NOMO-1 (cell line): Measurements from ENCODE around the gene SDK2.

Experiments used
- DNase-seq, 2 experiments: peaks; one replicate each; lab custom pipeline; 2025; ENCODE audit not compliant: unreplicated experiment in 2 of 2; lab: John Stamatoyannopoulos, UW

SDK2 gene

DNA sequence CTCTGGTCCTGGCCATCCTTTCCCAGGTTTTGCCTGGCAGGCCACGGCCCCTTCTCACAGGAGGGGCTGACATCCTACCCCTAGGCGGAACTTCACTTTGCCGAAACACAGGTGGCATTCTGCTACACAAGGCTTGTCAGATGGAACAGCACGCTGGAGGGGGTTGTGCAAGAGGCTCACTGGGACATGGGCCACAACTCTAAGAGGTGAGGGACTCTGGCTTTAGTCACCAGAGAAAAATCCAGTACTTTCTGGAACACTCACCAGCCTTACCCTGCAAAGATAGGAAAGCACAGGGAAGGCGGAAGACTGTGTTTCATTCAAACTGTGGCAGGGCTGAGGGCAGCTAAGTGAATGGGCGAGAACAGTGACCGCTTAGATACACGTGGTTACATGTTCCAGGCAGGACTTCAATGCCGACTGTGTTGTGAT lies 350.7 kb downstream of the SDK2 start:
- DNase-seq, result no peak

DNA sequence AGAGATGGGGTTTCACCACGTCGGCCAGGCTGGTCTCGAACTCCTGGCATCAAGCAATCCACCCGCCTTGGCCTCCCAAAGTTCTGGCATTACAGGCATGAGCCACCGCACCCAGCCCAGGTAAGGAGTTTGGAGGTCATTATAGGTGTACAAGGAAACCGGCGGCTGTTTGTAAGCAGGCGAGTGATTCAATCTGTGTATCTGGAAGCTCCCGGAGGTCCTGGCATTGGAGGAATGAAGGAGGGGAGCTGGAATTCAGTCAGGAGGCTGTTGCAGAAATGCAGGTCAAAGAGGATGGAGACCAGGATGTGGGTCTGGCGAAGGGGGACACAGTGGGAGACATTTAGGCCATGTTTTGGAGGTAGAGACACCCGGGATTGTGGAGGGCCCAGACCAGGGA lies 351.2 kb downstream of the SDK2 start:
- no peak for DNase-seq

DNA sequence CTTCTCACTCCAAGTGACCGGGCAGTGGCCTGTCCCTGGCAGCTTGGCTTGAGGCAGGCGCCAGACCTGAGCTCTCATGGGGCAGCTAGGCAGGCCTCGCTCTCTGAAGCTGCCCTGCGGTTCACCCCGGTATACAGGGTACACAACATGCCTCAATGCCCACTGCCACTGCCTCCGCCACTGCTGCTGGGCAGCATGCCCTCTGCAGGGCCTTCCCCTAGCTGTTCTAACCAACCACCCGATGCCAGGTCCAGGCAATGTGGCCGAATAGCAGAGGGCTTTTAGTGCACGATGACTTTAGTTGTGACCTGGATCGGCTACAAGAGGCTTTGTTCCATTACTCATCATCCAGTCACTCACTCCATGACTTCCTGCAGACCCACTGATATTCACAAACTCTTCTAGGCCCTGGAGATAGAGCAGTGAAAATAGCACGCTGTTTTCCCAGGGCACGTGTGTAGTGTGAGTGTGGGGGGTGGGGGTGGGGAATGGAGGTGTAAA lies 352.2 kb downstream of the SDK2 start:
- no peak for DNase-seq

DNA sequence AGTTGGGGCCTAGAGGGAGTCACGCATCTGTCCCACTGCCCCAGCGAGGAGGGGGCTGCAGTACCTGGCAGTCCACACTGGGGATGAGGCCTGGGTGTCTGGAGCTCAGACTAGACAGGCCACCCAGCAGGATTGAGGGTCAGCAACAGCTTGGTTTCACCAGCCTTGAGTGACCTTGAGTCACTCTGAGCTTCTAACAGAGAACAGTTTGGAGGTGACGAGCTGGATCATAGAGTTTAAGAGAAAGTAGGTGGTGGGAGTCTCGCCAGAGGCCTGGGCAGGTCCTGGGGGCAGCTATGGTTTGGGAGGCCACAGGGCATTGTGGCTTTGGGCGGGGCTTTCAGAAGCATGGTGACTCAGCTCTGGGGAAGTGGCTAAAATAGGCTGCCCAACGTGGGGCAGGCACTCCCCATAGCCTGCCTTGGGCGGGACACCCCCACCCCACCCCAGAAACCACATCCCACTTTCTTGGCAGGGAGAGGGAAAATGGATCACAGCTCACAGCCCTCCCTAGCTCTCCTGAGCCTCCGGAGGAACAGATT lies 352.9 kb downstream of the SDK2 start:
- DNase-seq, result peak; percentile 79 to 80

DNA sequence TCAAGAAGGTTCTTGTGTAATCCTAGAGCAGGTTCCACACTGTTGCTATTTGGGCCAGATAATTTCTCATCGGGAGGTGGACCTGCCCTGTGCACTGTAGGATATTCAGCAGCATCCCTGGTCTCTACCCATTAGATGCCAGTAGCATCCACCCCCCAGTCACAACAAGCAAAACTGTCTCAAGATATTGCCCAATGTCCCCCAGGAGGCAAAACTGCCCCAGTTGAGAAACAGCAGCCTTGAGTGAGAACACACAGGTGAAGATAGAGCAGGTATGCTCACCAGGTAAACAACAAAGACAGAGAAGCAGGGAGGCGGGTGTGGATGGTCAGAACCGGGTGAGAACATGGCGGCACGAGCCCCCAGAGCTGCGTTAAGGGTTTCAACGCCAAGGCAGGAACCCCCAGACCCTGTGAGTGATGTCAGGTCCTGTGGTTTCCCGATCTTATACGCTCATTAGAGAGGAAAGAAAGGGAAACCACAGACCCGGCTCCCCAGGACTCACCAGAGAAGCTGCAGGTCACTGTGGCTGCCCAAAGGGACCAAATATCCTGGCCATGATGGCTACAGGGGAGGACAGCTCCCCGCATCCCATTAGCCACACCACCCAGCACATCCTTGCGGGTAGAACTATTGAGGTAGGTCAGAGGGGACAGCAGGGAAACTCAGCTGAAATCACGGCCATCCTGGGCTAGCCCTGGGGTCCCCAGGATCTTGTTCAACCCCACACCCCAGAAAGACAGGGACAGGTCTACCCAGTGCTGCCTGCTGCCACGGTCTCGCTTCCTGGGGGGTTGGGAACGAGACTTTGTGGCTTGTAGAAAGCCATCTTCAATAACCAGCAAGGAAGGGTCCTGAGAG lies 353.6 kb downstream of the SDK2 start:
- no peak for DNase-seq

DNA sequence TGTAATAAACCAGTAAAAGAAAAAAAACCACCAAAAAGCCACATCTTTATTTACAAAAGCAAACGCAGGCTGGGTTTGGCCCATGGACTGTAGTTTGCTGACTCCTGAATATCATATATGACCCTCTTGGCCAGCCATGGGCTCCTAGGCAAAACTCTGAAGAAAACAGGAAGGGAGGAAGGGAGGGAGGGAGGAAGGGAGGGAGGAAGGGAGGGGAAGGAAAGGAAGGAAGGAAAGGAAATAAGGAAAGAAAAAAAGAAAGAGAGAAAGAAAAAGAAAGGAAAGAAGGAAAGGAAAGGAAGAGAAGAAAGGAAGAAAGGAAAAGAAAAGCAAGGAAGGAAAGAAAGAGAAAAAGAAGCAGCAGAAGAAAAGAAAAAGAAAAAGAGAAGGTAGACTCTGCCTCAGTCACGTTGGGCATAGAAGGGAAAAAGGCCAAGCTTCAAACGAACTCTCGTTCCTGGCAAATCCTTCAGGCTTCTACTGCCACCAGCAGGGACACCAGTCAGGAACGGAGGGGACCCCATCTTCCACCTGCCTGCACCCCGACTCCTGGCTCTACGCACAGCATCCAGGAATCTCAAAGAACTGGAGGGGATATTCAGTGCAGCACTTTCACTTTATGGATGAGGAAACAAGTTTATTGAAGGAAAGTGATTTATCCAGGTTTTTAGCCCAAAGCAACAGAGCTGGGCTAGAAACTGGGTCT lies 354.5 kb downstream of the SDK2 start:
- no peak for DNase-seq

DNA sequence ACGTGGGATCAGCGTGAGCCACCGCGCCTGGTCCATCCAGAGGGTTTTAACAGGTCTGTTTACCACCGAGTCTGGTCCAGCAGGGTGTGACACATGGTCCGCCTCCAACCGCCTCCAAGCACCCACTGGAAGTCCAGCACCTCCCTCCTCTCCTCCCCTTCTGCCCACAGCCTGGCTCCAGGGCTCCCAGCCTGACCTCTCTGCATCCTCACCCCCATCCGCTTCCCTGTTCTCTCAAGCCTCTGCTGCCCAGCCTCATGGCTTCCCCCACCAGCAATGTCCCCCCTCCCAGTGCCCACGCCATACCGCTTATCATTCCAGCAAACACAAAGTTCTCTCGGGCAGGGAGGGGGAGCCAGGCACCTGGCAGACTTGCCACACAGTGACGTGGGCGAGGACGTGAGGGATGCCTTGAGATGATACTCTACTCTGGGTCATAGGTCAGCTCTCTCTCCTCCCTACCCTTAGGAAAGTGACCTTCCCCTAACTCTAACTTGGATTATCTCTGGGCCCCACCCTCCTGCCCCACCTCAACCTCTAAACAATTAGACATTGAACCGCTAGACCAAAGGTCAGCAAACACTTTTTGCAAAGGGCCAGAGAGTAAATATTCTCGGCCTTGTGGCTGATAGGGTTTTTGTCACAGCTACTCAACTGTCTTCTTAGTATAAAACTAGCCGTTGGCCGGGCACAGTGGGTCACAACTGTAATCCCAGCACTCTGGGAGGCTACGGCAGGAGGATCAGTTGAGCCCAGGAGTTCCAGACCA lies 355.5 kb downstream of the SDK2 start:
- DNase-seq, result no peak

DNA sequence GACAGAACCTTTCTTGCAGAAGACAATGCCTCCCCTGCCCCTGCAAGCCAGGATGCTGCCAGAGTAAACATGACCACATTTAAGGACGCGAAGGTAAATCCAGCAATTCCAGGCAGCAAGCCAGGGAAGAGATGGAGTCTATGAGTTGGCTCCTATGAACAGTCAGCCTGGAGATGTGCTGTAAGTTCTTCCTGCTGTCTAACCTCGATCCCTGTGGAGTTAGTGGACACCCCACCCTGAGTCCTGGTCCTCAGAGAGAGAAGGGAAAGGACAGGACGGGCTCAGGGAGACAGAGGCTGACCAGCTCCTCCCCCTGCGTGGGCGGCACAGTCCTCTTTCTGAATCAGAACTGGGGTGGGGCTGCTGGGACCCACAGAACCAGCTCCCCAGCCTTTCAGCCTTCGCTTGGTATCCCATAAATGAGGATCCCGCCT lies 357.4 kb downstream of the SDK2 start:
- no peak for DNase-seq

DNA sequence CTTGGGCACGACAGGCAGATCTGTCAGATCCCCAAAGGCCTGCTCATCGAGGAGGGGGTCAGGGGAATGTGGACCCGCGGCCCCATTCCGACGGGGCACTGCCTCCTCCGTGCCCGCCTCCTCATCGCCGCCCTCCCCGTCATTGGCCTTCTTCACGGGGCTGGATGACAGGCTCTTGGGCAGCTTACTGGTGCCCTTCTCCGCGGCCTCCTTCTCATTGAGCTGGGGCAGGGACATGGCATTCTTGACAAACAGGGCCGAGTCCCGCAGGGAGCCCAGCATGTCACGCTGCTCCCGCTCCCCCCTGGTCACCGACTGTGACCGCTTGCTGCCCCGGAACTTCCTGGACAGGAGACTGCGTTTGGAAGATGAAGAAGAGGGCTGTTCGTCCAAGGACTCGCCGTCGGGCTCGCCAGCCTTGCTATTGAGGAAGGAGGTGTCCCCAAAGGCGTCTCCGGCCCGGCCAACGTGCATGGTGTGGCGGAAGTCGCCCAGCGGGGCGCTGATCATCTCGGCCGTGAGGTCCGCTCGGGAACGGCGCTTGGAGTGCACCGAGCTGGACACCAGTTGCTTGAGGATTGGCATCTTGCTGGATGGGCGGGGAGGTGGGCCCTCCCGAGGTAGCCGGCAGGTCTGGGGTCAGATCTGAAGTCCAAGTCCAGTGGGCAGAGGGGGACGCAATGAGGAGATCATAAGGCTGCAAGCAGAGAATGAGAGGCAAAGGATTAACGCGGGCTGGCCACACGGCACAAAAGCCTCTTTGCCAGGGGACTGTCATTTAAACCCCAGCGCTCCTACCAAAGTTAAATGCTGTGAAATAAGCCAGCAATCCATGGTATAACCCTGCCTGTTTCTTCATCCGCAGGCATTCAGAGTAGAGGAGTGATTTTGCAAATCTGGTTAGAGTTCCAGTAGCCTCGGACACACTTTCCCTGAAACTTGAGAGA lies 358.1 kb downstream of the SDK2 start:
- no peak for DNase-seq

DNA sequence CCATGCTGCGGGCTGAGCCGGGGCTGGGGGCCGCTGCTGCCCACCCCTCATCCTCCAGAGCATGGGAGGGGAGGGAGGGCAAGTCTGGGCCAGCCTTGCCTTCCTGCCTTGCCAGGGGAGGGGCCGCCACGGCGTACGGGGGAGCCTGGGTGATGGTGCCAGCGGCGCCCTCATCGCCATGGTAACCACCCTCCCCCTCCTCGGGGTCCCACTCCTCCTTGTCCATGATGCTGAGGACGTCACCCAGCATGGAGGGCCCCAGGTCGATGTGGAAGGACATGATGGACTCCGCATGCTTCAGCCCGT lies 358.7 kb downstream of the SDK2 start:
- no peak for DNase-seq

DNA sequence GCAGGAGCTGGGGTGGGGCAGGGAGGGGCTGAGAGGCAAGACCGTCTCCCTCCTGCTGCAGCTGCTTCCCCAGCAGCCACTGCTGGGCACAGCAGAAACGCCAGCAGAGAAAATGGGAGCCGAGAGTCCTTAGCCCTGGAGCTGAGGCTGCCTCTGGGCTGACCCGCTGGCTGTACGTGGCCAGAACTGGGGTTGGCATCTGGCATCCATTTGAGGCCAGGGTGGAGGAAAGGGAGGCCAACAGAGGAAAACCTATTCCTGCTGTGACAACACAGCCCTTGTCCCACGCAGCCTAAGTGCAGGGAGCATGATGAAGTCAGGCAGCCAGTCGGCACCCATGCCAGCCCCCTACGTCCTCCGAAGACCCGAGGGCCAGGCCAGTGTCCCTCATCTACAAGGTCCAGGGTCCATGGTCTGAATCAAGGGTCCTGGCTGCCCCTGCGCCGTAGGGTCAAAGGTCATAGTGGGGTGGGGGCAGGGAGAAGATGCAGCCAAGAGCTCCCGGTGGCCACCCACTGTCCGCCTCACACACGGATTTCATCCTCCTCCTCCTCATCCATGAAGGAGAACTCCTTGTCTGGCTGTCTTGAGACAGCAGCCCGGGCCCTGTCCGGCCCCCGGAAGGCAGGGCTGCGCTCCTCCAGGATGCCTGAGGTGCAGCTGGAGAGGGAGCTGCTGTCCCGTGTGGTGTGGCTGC lies 359.2 kb downstream of the SDK2 start:
- no peak for DNase-seq
